GM12865 (cell line): ENCODE data around the gene MYL7.

Experiments
- DNase-seq: peaks from one replicate; pipeline ENCODE4 v3.0.0; 2010; ENCODE audit warnings: low read depth
- H3K4me3 ChIP-seq: 2 replicates; pipeline ENCODE4 v1.5.1; 2011; ENCODE audit warnings: mild to moderate bottlenecking, low read depth, low read length, control low read depth
- TF ChIP-seq, protein P1 (sequence below): IDR thresholded peaks from 2 replicates; pipeline ENCODE4 v1.5.1; 2011; ENCODE audit warnings: low read length, control low read depth, low read depth, inconsistent platforms; ENCODE audit not compliant: insufficient read depth; ENCODE audit errors: missing control alignments

MYL7 gene

DNA sequence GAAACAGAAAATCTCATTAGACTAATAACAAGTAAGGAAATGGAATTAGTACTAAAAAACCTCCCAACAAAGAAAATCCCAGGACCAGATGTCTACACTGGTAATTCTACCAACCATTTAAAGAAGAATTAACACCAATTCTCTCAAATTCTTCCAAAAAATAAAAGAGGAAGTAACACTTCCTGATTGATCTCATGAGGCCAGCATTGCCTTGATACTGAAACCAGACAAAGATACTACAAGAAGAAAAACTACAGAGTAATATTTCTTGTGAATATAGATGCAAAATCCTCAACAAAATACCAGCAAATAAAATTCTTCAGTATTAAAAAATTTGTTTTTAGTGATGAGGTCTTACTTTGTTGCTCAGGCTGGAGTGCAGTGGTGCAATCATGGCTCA lies 26.8 kb upstream of the MYL7 start:
- H3K4me3 ChIP-seq, result no peak overlapping the region
- TF ChIP-seq, protein P1, sequence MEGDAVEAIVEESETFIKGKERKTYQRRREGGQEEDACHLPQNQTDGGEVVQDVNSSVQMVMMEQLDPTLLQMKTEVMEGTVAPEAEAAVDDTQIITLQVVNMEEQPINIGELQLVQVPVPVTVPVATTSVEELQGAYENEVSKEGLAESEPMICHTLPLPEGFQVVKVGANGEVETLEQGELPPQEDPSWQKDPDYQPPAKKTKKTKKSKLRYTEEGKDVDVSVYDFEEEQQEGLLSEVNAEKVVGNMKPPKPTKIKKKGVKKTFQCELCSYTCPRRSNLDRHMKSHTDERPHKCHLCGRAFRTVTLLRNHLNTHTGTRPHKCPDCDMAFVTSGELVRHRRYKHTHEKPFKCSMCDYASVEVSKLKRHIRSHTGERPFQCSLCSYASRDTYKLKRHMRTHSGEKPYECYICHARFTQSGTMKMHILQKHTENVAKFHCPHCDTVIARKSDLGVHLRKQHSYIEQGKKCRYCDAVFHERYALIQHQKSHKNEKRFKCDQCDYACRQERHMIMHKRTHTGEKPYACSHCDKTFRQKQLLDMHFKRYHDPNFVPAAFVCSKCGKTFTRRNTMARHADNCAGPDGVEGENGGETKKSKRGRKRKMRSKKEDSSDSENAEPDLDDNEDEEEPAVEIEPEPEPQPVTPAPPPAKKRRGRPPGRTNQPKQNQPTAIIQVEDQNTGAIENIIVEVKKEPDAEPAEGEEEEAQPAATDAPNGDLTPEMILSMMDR, result no peak
- peak; percentile 20 for DNase-seq

DNA sequence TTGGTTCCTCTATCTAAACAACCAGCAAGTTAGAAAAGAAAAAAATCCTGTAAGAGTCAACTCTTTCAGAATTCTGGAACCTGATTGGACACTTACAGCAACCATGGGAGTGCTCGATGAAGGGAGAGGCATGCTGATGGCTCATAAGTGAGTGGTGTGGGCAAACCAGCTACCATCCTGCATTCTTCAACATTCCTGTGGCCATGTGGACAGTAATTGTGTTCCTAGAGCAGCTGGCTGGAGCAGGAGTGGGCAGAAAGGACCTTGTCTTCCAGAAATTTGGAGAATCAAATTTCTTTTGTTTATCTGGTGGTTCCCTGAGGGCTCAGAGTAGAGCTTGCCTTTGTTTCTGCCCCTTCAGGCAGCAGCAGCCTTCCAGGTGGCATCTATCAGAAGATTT lies 22.5 kb upstream of the MYL7 start:
- TF ChIP-seq, protein P1, result no peak
- no peak overlapping the region for H3K4me3 ChIP-seq
- no peak for DNase-seq

DNA sequence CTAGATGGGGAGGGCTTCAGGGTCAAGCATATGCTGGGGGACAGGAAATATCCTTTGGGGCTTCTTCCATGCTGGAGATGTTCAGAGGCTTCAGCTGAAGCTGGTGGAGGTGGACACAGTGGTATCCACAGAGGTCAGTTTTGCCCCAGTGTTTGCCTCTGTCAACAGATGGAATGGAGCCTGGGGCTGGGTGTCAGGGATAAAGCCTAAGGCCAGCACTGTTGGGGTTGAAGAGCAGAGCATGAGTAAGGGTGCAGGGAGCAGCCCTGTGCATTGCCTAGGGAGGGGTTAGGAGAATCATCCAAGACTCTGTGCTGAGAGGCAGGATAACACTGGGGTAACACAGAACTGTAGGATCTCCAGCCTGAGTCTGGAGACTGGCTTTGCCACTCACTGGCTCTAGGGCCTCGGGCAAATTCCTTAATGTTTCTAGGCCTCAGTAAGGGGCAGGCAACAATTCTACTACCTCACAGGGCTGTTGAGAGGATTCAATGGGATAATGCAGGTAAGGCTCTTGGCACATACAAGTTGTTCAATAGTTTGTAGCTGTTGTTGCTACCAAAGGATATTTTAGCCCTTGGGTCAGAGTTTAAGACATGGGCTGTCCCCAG lies 21.8 kb upstream of the MYL7 start:
- H3K4me3 ChIP-seq, result no peak overlapping the region
- TF ChIP-seq, protein P1, result no peak
- DNase-seq, result no peak

GRCh38 chr7:44162179-44162578 lies 21.0 kb upstream of the MYL7 start:
- no peak overlapping the region for H3K4me3 ChIP-seq
- TF ChIP-seq, protein P1, result no peak
- DNase-seq, result no peak

- TF ChIP-seq, protein P1, result no peak
- no peak for DNase-seq
- H3K4me3 ChIP-seq, result no peak overlapping the region
These were observed 20.2 kb upstream of the MYL7 start for GRCh38 chr7:44161371-44161770.

DNA sequence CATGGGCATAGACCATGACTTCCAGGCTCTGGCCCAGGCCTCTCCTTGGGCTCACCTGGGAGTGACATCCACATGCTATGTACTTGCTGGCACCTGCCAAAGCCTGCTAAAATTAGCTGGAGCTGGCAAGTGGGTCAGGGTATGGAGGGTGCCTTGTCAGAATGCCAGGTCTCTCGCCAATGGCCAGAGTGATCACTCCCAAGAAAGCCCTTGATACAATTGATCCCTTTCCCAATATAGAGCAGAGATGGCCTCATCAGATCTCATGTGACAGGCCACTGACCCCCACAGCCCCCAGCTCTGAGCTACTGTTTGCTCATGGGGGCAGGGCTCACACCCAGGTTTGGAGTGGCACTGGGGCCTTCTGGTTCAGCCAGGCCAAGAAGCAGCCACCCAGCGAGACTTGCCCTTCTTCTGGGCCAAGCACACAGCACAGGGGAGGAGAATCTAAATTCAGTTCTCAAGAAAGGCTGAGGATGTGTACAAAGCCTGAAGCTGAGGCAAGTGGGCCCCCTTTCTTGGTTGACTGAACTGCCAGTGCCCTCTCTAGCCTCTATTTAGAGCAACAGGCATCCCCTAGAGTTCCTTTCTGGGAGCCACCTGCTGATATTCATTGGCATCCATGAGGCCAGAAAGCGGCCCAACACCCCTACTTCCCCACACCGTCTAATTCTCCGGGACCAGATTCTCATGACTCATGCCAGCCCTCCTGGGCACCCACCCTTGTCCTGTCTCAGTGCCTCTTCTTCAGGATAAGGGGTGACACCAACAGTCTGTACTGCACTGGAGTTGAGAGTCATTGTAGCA lies 18.9 kb upstream of the MYL7 start:
- TF ChIP-seq, protein P1, result no peak
- no peak for DNase-seq
- H3K4me3 ChIP-seq, result no peak overlapping the region
